ENCODE data around the gene FRAS1. TPM values are rescaled to one million over a fixed set of nuclear protein-coding genes. Genes with fewer than 3 reads are reported as not detected.
"Not testable (repeated sequence)": the region's sequence is repeated elsewhere in the genome, so short reads cannot be mapped to it uniquely, and the experiment has no call there.

FRAS1 gene
- total and polyA plus RNA-seq, 12 donors: 0.20 to 2.3 (median 0.84) TPM

DNA sequence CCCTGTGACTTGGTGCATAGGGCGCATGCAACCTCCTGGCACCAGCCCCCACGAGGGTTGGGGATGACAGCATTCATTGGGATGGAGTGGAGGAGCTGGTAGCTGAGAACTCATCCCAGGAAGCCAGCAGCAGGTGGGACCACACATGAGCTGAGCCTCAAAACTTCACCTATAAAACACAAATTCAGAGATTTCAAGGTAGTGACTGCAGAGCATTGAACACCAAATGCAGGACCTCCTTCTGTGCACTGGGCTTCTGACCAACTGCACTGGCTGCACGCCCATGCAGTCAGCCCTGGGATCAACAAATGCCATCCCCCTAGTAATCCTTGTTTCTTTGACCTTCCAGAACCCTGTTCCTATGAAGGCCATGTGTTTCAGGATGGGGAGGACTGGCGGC, 197.8 kb downstream of the FRAS1 start:
- Histone ChIP-seq H3K27ac (no peak overlapping the region), H3K36me3 (replicated peaks in 1 of 2) (no peaks in the 10 kb centered on the region), H3K27me3 (no peaks in the 10 kb centered on the region), H3K4me3 (no peak overlapping the region), H3K9me3 (replicated peaks in 1 of 3) (no peaks in the 10 kb centered on the region), H3K4me1 (replicated peaks in 1 of 2) (no peaks in the 10 kb centered on the region)
- TF ChIP-seq POLR2A (IDR thresholded peaks at IDR 0.05): no peak
- TF ChIP-seq, protein P1, sequence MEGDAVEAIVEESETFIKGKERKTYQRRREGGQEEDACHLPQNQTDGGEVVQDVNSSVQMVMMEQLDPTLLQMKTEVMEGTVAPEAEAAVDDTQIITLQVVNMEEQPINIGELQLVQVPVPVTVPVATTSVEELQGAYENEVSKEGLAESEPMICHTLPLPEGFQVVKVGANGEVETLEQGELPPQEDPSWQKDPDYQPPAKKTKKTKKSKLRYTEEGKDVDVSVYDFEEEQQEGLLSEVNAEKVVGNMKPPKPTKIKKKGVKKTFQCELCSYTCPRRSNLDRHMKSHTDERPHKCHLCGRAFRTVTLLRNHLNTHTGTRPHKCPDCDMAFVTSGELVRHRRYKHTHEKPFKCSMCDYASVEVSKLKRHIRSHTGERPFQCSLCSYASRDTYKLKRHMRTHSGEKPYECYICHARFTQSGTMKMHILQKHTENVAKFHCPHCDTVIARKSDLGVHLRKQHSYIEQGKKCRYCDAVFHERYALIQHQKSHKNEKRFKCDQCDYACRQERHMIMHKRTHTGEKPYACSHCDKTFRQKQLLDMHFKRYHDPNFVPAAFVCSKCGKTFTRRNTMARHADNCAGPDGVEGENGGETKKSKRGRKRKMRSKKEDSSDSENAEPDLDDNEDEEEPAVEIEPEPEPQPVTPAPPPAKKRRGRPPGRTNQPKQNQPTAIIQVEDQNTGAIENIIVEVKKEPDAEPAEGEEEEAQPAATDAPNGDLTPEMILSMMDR (IDR thresholded peaks at IDR 0.05): no peak
- no peak for DNase-seq
- intact Hi-C loops (cut with DNase I): no loop called here
- 52 to 71% (median 54%) methylated on average over 2 to 4 of the region's 4 CpGs for WGBS, 4 donors

DNA sequence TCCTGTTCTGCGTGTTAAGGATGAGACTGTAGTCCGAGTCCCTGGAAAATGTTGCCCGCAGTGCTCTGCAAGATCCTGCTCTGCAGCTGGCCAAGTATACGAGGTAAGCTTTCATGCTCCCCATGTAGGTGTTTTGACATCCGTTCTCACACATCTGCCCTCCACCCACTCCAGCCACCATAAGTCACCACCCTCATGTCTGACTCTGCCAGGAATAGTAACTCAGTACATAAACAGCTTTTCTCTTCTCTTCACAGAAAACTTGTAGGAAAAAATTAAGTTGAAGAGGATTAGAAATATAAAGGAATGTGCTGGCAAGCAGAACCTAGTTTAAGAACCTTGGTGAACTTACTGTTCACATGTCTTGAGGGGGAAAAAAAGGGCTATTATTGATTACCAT, 207.9 kb downstream of the FRAS1 start:
- H3K27ac ChIP-seq: no peak overlapping the region
- H3K4me3 ChIP-seq: no peak overlapping the region
- no peaks in the 10 kb centered on the region for H3K36me3 ChIP-seq (replicated peaks in 1 of 2)
- DNase-seq: no peak
- intact Hi-C loops (cut with DNase I): no loop called here
- H3K4me1 ChIP-seq (replicated peaks in 1 of 2): no peaks in the 10 kb centered on the region
- no peaks in the 10 kb centered on the region for H3K27me3 ChIP-seq
- TF ChIP-seq, protein P1 (IDR thresholded peaks at IDR 0.05): no peak
- TF ChIP-seq POLR2A (IDR thresholded peaks at IDR 0.05): no peak
- WGBS, 4 donors: 49 to 62% (median 57%) methylated on average over 5 of the region's 5 CpGs
- no peaks in the 10 kb centered on the region for H3K9me3 ChIP-seq (replicated peaks in 1 of 3)

DNA sequence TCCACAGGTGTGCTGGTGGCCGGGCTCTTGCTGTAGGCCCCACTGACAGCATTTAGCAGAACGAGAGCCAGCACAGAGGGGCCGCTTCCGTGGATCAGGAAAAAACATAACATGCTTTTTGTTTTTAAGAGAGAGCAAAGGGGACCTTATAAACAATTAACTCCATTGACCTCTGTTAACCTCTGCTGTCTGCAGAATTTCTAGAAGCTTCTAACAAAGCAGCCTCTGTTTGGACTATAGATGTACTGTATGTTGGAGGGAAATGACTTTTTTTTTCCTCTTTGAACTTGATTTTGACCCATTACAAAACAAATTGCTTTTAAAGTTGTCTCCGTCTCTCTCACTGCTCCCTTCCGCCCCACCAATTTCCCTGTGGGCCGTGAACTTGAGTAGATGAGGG, 210.7 kb downstream of the FRAS1 start:
- Histone ChIP-seq H3K27me3 (no peaks in the 10 kb centered on the region), H3K9me3 (replicated peaks in 1 of 3) (no peaks in the 10 kb centered on the region), H3K4me3 (no peak overlapping the region), H3K27ac (no peak overlapping the region), H3K4me1 (replicated peaks in 1 of 2) (no peaks in the 10 kb centered on the region), H3K36me3 (replicated peaks in 1 of 2) (no peaks in the 10 kb centered on the region)
- intact Hi-C loops (cut with DNase I): no loop called here
- WGBS, 4 donors: 71 to 79% (median 78%) methylated on average over 7 of the region's 7 CpGs
- DNase-seq: no peak
- TF ChIP-seq, protein P1 (IDR thresholded peaks at IDR 0.05): no peak
- TF ChIP-seq POLR2A (IDR thresholded peaks at IDR 0.05): no peak

DNA sequence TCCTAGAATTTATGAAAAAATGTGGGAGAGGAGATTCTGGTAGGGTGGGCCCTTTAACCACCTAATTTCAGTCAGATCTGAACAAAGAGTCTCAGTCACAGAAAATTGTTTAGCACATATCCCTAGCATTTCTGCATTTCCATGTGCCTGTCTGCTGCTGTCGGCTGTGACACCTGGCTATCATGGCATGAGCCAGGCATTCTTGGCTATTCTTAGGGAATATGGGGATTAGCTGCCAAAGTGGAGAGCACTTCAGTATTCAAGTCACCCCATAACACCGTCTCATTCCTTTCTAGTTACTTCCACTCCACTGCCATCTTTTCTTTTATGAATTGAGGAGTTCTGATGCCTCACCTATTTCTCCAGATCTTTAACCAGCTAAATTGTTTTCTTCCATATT, 211.5 kb downstream of the FRAS1 start:
- H3K36me3 ChIP-seq (replicated peaks in 1 of 2): no peaks in the 10 kb centered on the region
- H3K27ac ChIP-seq: no peak overlapping the region
- 78 to 96% (median 89%) methylated on average over 2 of the region's 2 CpGs for WGBS, 4 donors
- no peaks in the 10 kb centered on the region for H3K9me3 ChIP-seq (replicated peaks in 1 of 3)
- H3K27me3 ChIP-seq: no peaks in the 10 kb centered on the region
- no peaks in the 10 kb centered on the region for H3K4me1 ChIP-seq (replicated peaks in 1 of 2)
- DNase-seq: no peak
- H3K4me3 ChIP-seq: no peak overlapping the region
- intact Hi-C loops (cut with DNase I): no loop called here
- no peak for TF ChIP-seq POLR2A (IDR thresholded peaks at IDR 0.05)
- TF ChIP-seq, protein P1 (IDR thresholded peaks at IDR 0.05): no peak

DNA sequence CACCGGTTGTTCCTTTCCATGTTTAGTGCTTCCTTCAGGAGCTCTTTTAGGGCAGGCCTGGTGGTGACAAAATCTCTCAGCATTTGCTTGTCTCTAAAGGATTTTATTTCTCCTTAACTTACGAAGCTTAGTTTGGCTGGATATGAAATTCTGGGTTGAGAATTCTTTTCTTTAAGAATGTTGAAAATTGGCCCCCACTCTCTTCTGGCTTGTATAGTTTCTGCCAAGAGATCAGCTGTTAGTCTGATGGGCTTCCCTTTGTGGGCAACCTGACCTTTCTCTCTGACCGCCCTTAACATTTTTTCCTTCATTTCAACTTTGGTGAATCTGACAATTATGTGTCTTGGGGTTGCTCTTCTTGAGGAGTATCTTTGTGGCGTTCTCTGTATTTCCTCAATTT, 218.3 kb downstream of the FRAS1 start:
- H3K4me1 ChIP-seq (replicated peaks in 1 of 2); intact Hi-C loops (cut with DNase I); H3K4me3 ChIP-seq; H3K36me3 ChIP-seq (replicated peaks in 1 of 2); H3K27ac ChIP-seq; H3K9me3 ChIP-seq (replicated peaks in 1 of 3); DNase-seq; H3K27me3 ChIP-seq: not testable (repeated sequence)
- 62 to 100% (median 78%) methylated on average over 4 of the region's 4 CpGs for WGBS, 4 donors
